Tibial artery (tissue), 4 donors: Measurements from ENCODE around the gene PKD2.
"Not testable (repeated sequence)": the region's sequence is repeated elsewhere in the genome, so short reads cannot be mapped to it uniquely, and the experiment has no call there.

Experiments
- DNase-seq, 2 donors: peaks; one replicate each; pipeline ENCODE4 v3.0.0-alpha.2; 2019
- H3K27ac ChIP-seq, 2 donors: fragments of 200-600 bp; sonication (generic) in 1 of 2; 1 replicate in 1 of 2; 2 replicates in 1 of 2; pipeline ENCODE4 v1.5.1; 2018 to 2019; ENCODE audit warnings: mild to moderate bottlenecking in 1 of 2
- H3K27me3 ChIP-seq, 2 donors: fragments of 200-600 bp; sonication (generic) in 1 of 2; one replicate each; pipeline versions ENCODE4 v1.5.1 to v1.6.0; 2016 to 2019
- H3K36me3 ChIP-seq, 3 donors: fragments of 200-600 bp; sonication (generic) in 2 of 3; one replicate each; pipeline ENCODE4 v1.5.1; 2016 to 2019; ENCODE audit warnings: mild to moderate bottlenecking in 2 of 3
- H3K4me1 ChIP-seq, 4 donors: fragments of 200-600 bp; sonication (generic) in 2 of 4; 1 replicate in 3 of 4; 2 replicates in 1 of 4; pipeline ENCODE4 v1.5.1; 2016 to 2019
- H3K4me3 ChIP-seq, 2 donors: fragments of 200-600 bp; sonication (generic) in 1 of 2; 1 replicate in 1 of 2; 2 replicates in 1 of 2; pipeline ENCODE4 v1.5.1; 2018 to 2019; ENCODE audit warnings: mild to moderate bottlenecking in 2 of 2
- H3K9me3 ChIP-seq, 3 donors: fragments of 200-600 bp; sonication (generic) in 1 of 3; one replicate each; pipeline ENCODE4 v1.5.1; 2016 to 2019
- intact Hi-C: fragments of 100-400 bp; cut with DNase I; formaldehyde crosslinking; loops from one replicate; pipeline ENCODE4 v1.15.0; 2023; ENCODE audit warnings: low total_unique reads
- TF ChIP-seq, protein P1 (sequence below), 2 experiments: fragments of 200-600 bp in 1 of 2; fragments of 450-650 bp in 1 of 2; IDR thresholded peaks; one replicate each; pipeline ENCODE4 v1.5.1; 2017 to 2019; ENCODE audit warnings: antibody characterized with exemption in 2 of 2, mild to moderate bottlenecking in 1 of 2, moderate library complexity in 1 of 2

Gene PKD2

DNA sequence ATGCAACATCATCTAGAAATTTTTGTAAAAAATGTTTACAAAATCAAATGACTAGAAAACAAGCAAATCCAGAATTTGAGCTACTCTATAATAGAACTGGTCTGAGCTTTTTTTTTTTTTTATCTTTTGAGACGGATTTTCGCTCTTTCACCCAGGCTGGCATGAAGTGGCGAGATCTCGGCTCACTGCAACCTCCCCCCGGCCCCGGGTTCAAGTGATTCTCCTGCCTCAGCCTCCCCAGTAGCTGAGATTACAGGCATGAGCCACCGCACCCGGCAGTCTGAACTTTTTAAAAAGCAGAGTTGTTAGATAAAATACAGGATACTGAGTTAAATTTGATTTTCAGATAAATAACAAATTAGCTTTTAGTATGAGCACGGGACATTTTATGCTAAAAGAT is 20.9 kb upstream of the PKD2 start:
- no peak overlapping the region for H3K27ac ChIP-seq

DNA sequence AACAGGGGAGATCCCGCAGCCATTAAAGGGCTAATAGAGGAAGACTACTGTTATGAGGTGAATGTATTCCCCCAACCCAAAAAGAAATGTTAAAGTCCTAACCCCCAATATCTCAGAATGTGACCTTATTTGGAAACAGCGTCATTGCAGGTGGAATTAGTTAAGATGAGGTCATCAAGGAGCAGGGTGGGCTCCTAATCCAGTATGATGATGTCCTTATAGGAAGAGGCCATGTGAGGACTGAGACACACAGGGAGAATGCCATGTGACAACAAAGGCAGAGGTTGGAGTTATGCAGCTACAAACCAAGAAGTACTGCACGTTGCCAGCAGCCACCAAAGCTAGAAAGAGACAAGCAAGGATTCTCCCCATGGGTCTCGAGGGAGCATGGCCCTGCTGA is 17.7 kb upstream of the PKD2 start:
- intact Hi-C loops = no loop called here
- H3K4me3 ChIP-seq = no peak overlapping the region
- TF ChIP-seq, protein P1, sequence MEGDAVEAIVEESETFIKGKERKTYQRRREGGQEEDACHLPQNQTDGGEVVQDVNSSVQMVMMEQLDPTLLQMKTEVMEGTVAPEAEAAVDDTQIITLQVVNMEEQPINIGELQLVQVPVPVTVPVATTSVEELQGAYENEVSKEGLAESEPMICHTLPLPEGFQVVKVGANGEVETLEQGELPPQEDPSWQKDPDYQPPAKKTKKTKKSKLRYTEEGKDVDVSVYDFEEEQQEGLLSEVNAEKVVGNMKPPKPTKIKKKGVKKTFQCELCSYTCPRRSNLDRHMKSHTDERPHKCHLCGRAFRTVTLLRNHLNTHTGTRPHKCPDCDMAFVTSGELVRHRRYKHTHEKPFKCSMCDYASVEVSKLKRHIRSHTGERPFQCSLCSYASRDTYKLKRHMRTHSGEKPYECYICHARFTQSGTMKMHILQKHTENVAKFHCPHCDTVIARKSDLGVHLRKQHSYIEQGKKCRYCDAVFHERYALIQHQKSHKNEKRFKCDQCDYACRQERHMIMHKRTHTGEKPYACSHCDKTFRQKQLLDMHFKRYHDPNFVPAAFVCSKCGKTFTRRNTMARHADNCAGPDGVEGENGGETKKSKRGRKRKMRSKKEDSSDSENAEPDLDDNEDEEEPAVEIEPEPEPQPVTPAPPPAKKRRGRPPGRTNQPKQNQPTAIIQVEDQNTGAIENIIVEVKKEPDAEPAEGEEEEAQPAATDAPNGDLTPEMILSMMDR (IDR thresholded peaks at IDR 0.05) = no peak
- no peak overlapping the region for H3K27ac ChIP-seq
- DNase-seq = no peak
- H3K27me3 ChIP-seq = no peaks in the 10 kb centered on the region
- H3K4me1 ChIP-seq = no peaks in the 10 kb centered on the region
- no peaks in the 10 kb centered on the region for H3K36me3 ChIP-seq
- H3K9me3 ChIP-seq = no peaks in the 10 kb centered on the region

More for the DNA sequence above, 20.9 kb upstream of the PKD2 start:
- Histone ChIP-seq H3K27me3 (no peaks in the 10 kb centered on the region), H3K4me1 (no peaks in the 10 kb centered on the region), H3K4me3 (no peak overlapping the region), H3K9me3 (no peaks in the 10 kb centered on the region), H3K36me3 (no peaks in the 10 kb centered on the region)
- no peak for DNase-seq
- TF ChIP-seq, protein P1 (IDR thresholded peaks at IDR 0.05) = no peak
- intact Hi-C loops = no loop called here

DNA sequence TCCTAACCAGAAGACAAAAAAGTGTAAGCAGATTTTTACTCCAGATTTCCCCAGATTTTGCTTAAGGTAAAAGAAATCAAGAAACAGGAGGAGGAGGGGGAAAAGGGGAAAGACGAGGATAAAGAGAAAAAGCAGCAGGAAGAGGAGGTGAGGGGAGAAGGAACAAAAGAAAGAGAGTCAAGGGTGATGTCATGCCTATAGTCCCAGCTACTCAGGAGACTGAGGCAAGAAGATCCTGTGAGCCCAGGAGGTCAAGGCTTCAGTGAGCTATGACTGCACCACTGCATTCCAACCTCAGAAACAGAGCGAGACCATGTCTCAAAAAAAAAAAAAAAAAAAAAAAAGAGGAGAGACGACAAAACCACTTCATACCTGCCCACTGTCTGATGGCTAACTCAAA is 12.0 kb upstream of the PKD2 start:
- TF ChIP-seq, protein P1 (IDR thresholded peaks at IDR 0.05) = no peak
- Histone ChIP-seq H3K4me1 (no peaks in the 10 kb centered on the region), H3K4me3 (no peak overlapping the region), H3K27me3 (no peaks in the 10 kb centered on the region), H3K36me3 (no peaks in the 10 kb centered on the region), H3K27ac (no peak overlapping the region), H3K9me3 (no peaks in the 10 kb centered on the region)
- intact Hi-C loops = no loop called here
- no peak for DNase-seq

DNA sequence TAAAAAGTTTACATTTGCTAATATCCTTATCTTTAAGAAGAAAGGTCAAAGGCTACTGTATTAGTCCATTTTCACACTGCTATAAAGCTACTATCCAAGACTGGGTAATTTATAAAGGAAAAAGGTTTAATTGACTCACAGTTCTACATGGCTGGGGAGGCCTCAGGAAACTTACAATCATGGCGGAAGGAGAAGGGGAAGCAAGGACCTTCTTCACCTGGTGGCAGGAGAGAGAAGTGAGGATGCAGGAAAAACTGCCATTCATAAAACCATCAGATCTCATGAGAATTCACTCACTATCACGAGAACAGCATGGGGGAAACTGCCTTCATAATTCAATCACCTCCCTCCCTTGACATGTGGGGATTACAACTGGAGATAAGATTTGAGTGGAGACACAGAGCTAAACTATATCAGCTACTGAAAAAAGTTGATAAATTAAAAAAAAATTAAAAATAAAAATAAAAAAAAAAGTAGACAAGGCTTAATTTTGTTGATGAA is 8.2 kb upstream of the PKD2 start:
- H3K36me3 ChIP-seq, DNase-seq, H3K9me3 ChIP-seq, intact Hi-C loops, H3K27me3 ChIP-seq, H3K4me3 ChIP-seq, H3K27ac ChIP-seq: not testable (repeated sequence)
- H3K4me1 ChIP-seq = peaks cover 0 to 23% (median 7%) of the 10 kb centered on the region in 4 donors

DNA sequence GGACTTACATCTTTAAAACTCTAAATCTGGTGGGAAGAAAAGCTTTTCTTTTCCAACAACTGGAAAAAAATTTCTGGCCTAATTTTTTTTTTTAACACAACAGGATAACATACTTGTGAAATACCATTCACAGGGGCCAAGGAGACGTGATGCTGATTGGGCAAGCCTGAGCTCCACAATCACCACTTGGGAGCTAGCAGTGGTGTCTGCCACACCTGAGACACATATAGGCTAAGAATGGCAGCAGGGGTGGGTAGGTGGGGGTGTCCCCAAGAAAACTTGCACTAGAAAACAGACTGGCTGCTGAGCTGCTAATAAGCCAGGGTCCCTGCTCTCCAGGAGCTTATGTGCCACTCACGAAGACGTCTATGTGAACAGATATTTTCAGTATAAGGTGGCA is 5.6 kb upstream of the PKD2 start:
- H3K27me3 ChIP-seq = no peaks in the 10 kb centered on the region
- no peaks in the 10 kb centered on the region for H3K9me3 ChIP-seq
- TF ChIP-seq, protein P1 (IDR thresholded peaks at IDR 0.05) = no peak
- intact Hi-C loops = no loop called here
- DNase-seq = no peak
- no peak overlapping the region for H3K4me3 ChIP-seq
- H3K27ac ChIP-seq = peak overlapping the region; percentile 96 to 99
- H3K4me1 ChIP-seq = peaks cover 0 to 49% (median 27%) of the 10 kb centered on the region in 4 donors
- no peaks in the 10 kb centered on the region for H3K36me3 ChIP-seq

DNA sequence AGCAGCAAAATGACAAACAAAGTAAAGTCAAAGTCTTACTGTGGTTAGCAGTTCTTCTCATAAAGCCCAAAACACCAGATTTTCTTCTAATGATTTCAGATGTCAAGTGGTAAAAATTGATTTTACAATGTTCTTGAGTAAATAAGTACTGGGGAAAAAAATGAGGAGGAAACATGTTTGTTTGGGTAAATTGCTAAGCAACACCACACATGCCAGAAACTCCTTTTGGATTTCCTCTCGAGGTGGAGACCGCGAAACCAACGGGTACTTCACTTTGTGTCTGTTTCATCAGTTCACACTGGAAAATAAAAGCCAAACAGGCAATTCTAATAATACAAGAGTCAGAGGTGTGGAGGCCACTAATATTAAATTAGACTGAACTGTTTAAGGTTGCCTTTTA is 4.6 kb upstream of the PKD2 start:
- TF ChIP-seq, protein P1 (IDR thresholded peaks at IDR 0.05) = no peak
- DNase-seq = no peak
- Histone ChIP-seq H3K36me3 (no peaks in the 10 kb centered on the region), H3K9me3 (no peaks in the 10 kb centered on the region), H3K4me1 (peaks cover 0 to 51% (median 30%) of the 10 kb centered on the region in 4 donors), H3K27ac (peak overlapping the region; percentile 96 to 99), H3K4me3 (no peak overlapping the region), H3K27me3 (no peaks in the 10 kb centered on the region)
- intact Hi-C loops = no loop called here
